Endothelial cell (in vitro differentiated cells): ENCODE results near the gene MAD2L1. TPM values are rescaled to one million over a fixed set of nuclear protein-coding genes. Genes with fewer than 3 reads are reported as not detected.

Experiments
- DNase-seq: peaks from one replicate; pipeline ENCODE4 v3.0.0; 2021; ENCODE audit warnings: low spot score
- H3K27ac Mint-ChIP-seq: one replicate; pipeline ENCODE4 v1.8.0; 2021; ENCODE audit warnings: mixed read lengths, inconsistent platforms; ENCODE audit not compliant: unreplicated experiment
- H3K27me3 Mint-ChIP-seq: one replicate; pipeline ENCODE4 v1.8.0; 2021; ENCODE audit warnings: mild to moderate bottlenecking, moderate library complexity, mixed read lengths, inconsistent platforms; ENCODE audit not compliant: unreplicated experiment
- H3K36me3 Mint-ChIP-seq: one replicate; pipeline ENCODE4 v1.8.0; 2021; ENCODE audit warnings: mild to moderate bottlenecking, low read depth, mixed read lengths, inconsistent platforms; ENCODE audit not compliant: unreplicated experiment
- H3K4me1 Mint-ChIP-seq: one replicate; pipeline ENCODE4 v1.8.0; 2021; ENCODE audit warnings: mild to moderate bottlenecking, mixed read lengths, inconsistent platforms; ENCODE audit not compliant: unreplicated experiment
- H3K4me3 Mint-ChIP-seq: one replicate; pipeline ENCODE4 v1.8.0; 2021; ENCODE audit warnings: mild to moderate bottlenecking, mixed read lengths, inconsistent platforms; ENCODE audit not compliant: unreplicated experiment
- H3K9me3 Mint-ChIP-seq: one replicate; pipeline ENCODE4 v1.8.0; 2021; ENCODE audit warnings: mixed read lengths, inconsistent platforms; ENCODE audit not compliant: unreplicated experiment
- CTCF ChIP-seq: fragments of 200-600 bp; sonication (generic); IDR thresholded peaks from one replicate; pipeline ENCODE4 v1.5.0; 2021; ENCODE audit warnings: antibody characterized with exemption; ENCODE audit not compliant: unreplicated experiment
- long read RNA-seq: library from polyadenylated mRNA; unstranded; transcript quantifications from one replicate; pipeline ENCODE4 v2.0.0, GENCODE V29; 2020; ENCODE audit not compliant: unreplicated experiment
- total RNA-seq: library from RNA; stranded (reverse); fragmentation: NEBNext Ultra II Directional; extraction: Animal tissue kit (Norgen Biotek cat#: 25700); gene quantifications from one replicate; pipeline ENCODE4 v1.2.1, GENCODE V29; 2021; ENCODE audit not compliant: unreplicated experiment

MAD2L1 gene
- total RNA-seq, result 11.1 TPM
- long read RNA-seq, full-length matches to known transcripts, result 25 of 26 reads
- long read RNA-seq, partial matches to known transcripts, result 0 of 26 reads
- long read RNA-seq, other reads (novel, unspliced or antisense), result 1 of 26 reads

DNA sequence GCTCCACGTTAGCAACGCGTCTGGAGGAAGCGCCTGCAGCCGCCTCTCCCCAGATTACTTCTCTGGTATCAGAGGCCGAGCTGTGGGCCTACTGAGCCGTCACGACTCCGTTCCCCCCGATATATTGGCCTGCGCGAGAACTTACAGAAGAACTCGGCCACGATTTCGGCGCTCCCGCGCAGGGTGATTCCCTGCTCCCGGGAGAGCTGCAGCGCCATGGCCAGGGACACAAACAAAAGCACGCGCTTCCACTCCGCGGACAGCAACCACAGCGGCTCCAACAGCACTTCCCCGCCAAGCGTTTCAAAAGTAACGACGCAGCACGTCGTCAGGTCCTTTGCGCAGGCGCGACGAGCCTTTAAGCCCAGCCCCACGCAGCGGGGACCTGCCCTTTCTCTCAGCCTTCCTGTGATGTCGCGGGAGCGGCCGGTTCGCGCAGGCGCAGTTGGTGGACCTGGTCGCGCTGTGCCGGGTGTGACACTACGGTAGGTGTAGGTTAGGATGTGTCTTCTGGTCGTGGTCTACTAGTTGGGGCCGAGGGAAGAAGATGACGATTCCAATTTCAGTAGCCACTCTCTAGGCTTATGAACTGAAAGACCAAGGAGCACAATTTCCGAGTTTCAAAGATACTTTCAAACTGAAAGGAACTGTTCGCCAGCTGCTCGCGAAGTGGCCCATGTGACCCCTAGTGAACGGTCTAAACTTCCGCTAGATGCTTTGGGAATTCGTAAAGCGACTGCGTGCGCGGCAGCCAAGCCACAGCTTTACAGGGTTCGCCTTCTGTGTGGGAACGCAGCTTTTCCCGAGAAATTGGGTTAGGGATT, at the start of gene MAD2L1:
Gene MAD2L1, minus strand, starts transcription at position 332 of the 824 bp plus-strand sequence. Its CDS starts 114 bp downstream, at position 218.
- DNase-seq, result peak; percentile 99
- Mint-ChIP-seq H3K27me3 (peaks cover 4% of the 10 kb centered on the region), H3K4me1 (peaks cover 9% of the 10 kb centered on the region), H3K27ac (peak within 1 kb of the TSS; percentile 97), H3K36me3 (no peaks in the 10 kb centered on the region), H3K9me3 (no peaks in the 10 kb centered on the region), H3K4me3 (peak within 1 kb of the TSS; percentile 99)
- no peak for TF ChIP-seq CTCF

- H3K27ac Mint-ChIP-seq, result no peak overlapping the region
- no peaks in the 10 kb centered on the region for H3K9me3 Mint-ChIP-seq
- peaks cover 2% of the 10 kb centered on the region for H3K36me3 Mint-ChIP-seq
- H3K27me3 Mint-ChIP-seq, result no peaks in the 10 kb centered on the region
- no peak overlapping the region for H3K4me3 Mint-ChIP-seq
- no peak for TF ChIP-seq CTCF
- DNase-seq, result no peak
- no peaks in the 10 kb centered on the region for H3K4me1 Mint-ChIP-seq
Observed at GRCh38 chr4:120111745-120112144, 45.1 kb upstream of the MAD2L1 start.

GRCh38 chr4:120109406-120109805, 42.8 kb upstream of the MAD2L1 start:
- DNase-seq, result no peak
- no peaks in the 10 kb centered on the region for H3K9me3 Mint-ChIP-seq
- no peaks in the 10 kb centered on the region for H3K36me3 Mint-ChIP-seq
- no peak overlapping the region for H3K4me3 Mint-ChIP-seq
- H3K27ac Mint-ChIP-seq, result no peak overlapping the region
- no peaks in the 10 kb centered on the region for H3K4me1 Mint-ChIP-seq
- no peak for TF ChIP-seq CTCF
- H3K27me3 Mint-ChIP-seq, result no peaks in the 10 kb centered on the region

DNA sequence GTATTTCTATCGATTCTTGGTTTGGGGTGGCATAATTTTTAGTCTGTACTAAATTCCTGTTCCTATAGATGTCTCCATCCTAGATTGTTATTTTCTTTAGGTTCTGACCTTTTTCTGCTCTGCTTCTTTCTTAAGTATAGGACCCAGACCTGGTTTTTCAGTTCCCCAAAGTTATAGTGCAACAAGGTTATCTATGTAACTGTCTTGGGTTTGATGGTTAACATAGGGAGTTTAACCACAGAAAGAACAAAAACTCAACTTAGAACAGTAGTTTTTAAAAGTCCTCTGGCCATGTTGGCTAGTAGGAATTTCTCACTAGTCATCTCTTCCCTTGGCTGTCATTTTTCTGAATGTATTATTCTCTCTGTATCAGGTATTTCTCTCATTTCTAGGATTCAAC, 38.8 kb upstream of the MAD2L1 start:
- no peaks in the 10 kb centered on the region for H3K4me1 Mint-ChIP-seq
- no peaks in the 10 kb centered on the region for H3K9me3 Mint-ChIP-seq
- TF ChIP-seq CTCF, result no peak
- no peaks in the 10 kb centered on the region for H3K27me3 Mint-ChIP-seq
- H3K4me3 Mint-ChIP-seq, result no peak overlapping the region
- no peak overlapping the region for H3K27ac Mint-ChIP-seq
- H3K36me3 Mint-ChIP-seq, result no peaks in the 10 kb centered on the region
- no peak for DNase-seq
